Transverse colon (tissue), 4 donors: ENCODE data around the gene PRKCZ.

Experiments used
- EP300 ChIP-seq: sonication (generic); formaldehyde crosslinking; IDR thresholded peaks from one replicate; pipeline ENCODE4 v1.6.1; 2017; ENCODE audit warnings: antibody characterized with exemption, low read depth
- POLR2A ChIP-seq: fragments of 450-650 bp; IDR thresholded peaks from one replicate; pipeline ENCODE4 v1.6.1; 2016; ENCODE audit warnings: antibody characterized with exemption, mild to moderate bottlenecking, moderate library complexity
- POLR2AphosphoS5 ChIP-seq, 3 donors: sonication (generic); formaldehyde crosslinking; IDR thresholded peaks; one replicate each; pipeline ENCODE4 v1.6.1; 2016; ENCODE audit warnings: antibody characterized with exemption in 3 of 3
- TF ChIP-seq, protein P1 (sequence below), 5 experiments: fragments of 200-600 bp in 3 of 5; fragments of 450-650 bp in 2 of 5; sonication (generic) in 3 of 5; IDR thresholded peaks; 1 replicate in 2 of 5; 2 replicates in 3 of 5; pipeline ENCODE4 v1.5.1; 2016 to 2017; ENCODE audit warnings: antibody characterized with exemption in 5 of 5, inconsistent platforms in 3 of 5, mild to moderate bottlenecking in 2 of 5, moderate library complexity in 1 of 5

DNA sequence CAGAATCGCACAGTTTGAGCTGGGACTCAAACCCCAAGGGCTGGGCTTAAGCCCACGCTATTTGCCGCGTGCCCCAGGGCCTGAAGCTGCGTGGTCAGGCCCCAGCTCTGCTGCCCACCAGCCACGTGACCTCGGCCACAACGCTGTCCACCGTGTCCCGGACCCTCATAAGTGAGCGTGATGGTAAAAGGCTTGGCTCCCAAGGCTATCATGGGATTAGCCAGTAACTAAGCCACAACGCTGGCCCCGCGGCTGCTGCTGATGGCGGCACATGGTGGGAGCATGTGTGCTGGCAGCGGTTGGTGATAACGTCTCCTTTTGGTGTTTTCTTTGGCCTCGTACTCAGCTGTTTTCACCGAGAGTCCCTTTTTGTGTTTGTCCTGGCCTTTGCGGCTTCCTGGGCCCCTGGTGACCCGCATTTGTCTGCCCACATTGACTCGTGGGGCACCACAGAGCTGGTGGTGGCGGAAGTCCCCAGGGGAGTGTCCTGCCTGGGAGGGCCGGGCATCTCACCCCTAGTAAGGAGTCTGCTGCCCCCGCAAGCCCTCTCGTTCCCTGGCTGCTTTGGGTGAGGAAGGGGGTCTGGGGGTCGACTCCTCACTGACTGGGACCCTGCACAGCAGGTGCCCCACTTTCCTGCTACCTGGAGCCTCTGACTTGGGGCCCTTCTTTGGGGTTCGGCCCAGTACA is 29.3 kb downstream of the PRKCZ start:
- TF ChIP-seq, protein P1, sequence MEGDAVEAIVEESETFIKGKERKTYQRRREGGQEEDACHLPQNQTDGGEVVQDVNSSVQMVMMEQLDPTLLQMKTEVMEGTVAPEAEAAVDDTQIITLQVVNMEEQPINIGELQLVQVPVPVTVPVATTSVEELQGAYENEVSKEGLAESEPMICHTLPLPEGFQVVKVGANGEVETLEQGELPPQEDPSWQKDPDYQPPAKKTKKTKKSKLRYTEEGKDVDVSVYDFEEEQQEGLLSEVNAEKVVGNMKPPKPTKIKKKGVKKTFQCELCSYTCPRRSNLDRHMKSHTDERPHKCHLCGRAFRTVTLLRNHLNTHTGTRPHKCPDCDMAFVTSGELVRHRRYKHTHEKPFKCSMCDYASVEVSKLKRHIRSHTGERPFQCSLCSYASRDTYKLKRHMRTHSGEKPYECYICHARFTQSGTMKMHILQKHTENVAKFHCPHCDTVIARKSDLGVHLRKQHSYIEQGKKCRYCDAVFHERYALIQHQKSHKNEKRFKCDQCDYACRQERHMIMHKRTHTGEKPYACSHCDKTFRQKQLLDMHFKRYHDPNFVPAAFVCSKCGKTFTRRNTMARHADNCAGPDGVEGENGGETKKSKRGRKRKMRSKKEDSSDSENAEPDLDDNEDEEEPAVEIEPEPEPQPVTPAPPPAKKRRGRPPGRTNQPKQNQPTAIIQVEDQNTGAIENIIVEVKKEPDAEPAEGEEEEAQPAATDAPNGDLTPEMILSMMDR (IDR thresholded peaks at IDR 0.05): no peak
- TF ChIP-seq POLR2AphosphoS5 (IDR thresholded peaks at IDR 0.05) (no peak), POLR2A (no peak), EP300 (no peak)
